Measurements from ENCODE around the gene GLT1D1.

The GLT1D1 gene

DNA sequence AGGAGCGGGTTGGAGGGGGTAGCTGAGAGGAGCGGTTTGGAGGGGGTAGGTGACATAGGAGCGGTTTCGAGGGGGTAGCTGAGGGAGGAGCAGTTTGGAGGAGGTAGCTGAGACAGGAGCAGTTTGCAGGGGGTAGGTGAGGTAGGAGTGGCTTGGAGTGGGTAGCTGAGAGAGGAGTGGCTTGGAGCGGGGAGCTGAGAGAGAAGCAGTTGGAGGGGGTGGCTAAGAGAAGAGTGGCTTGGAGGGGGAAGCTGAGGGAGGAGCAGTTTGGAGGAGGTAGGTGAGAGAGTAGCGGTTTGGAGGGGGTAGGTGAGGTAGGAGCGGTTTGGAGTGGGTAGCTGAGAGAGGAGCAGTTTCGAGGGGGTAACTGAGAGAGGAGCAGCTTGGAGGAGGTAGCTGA lies 152.1 kb downstream of the GLT1D1 start:
- Histone ChIP-seq H3K23ac (ENCODE audit: low read length) (no peak overlapping the region), H3K36me3 (ENCODE audit: control insufficient read depth in 1 of 2, insufficient read depth in 2 of 2, low read length in 2 of 2) (no peaks in the 10 kb centered on the region), H2AK5ac (ENCODE audit: low read length) (no peak overlapping the region), H2AFZ (ENCODE audit: insufficient read depth, low read length, poor library complexity) (no peak overlapping the region), H2BK12ac (ENCODE audit: low read length) (no peak overlapping the region), H4K8ac (ENCODE audit: low read depth, low read length) (no peak overlapping the region), H4K91ac (ENCODE audit: low read depth, low read length) (no peak overlapping the region), H4K12ac (ENCODE audit: low read depth, low read length) (no peak overlapping the region), H3K9me3 (ENCODE audit: insufficient read depth, low read depth, low read length) (peaks cover 4% of the 10 kb centered on the region), H3K27me3 (ENCODE audit: insufficient read depth, low read length) (no peaks in the 10 kb centered on the region), H3K4ac (ENCODE audit: low read depth, low read length) (no peak overlapping the region), H3K4me1 (ENCODE audit: control insufficient read depth in 1 of 2, insufficient read depth in 2 of 2, low read length in 2 of 2) (no peaks in the 10 kb centered on the region), H3K4me2 (ENCODE audit: low read length) (no peak overlapping the region), H3K9ac (ENCODE audit: low read length) (no peak overlapping the region), H2BK5ac (ENCODE audit: low read depth, low read length, poor library complexity) (no peak overlapping the region), H3K14ac (ENCODE audit: low read length) (no peak overlapping the region), H2BK120ac (ENCODE audit: insufficient read depth, low read length, poor library complexity) (no peak overlapping the region), H3K79me2 (ENCODE audit: control insufficient read depth, insufficient read depth, low read length, poor library complexity) (no peaks in the 10 kb centered on the region), H3K4me3 (ENCODE audit: low read depth, low read length) (peak overlapping the region; percentile 9), H3K79me1 (ENCODE audit: low read length) (no peaks in the 10 kb centered on the region), H3K18ac (ENCODE audit: low read length) (no peak overlapping the region), H3K27ac (ENCODE audit: low read depth, low read length) (no peak overlapping the region)
- DNase-seq: no peak
- WGBS (ENCODE audit: extremely low coverage, insufficient coverage, insufficient read length): no CpG with 5 or more reads among the region's 8 CpGs

DNA sequence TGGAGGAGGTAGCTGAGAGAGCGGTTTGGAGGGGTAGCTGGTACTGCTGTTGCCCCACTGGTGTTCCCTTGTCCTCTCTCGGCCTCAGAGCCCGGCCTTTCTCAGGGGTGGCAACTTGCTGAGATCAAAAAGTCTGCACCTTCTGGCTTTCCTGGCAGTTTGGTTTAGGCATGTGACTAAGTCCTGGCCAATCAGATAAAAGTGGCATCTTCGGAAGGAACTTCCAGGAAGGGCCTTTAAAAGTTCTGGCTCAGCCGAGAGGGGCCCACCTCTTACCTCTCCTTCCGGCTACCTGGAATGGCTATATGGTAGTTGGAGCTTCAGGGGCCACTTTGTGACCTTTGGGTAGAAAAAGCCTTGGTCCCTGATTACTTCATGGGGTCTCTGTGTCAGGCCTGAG lies 152.6 kb downstream of the GLT1D1 start:
- Histone ChIP-seq H3K4me3 (ENCODE audit: low read depth, low read length) (no peak overlapping the region), H2AK5ac (ENCODE audit: low read length) (no peak overlapping the region), H3K79me2 (ENCODE audit: control insufficient read depth, insufficient read depth, low read length, poor library complexity) (no peaks in the 10 kb centered on the region), H3K79me1 (ENCODE audit: low read length) (no peaks in the 10 kb centered on the region), H3K27me3 (ENCODE audit: insufficient read depth, low read length) (no peaks in the 10 kb centered on the region), H2BK5ac (ENCODE audit: low read depth, low read length, poor library complexity) (no peak overlapping the region), H2AFZ (ENCODE audit: insufficient read depth, low read length, poor library complexity) (no peak overlapping the region), H4K12ac (ENCODE audit: low read depth, low read length) (no peak overlapping the region), H2BK12ac (ENCODE audit: low read length) (no peak overlapping the region), H3K14ac (ENCODE audit: low read length) (no peak overlapping the region), H4K8ac (ENCODE audit: low read depth, low read length) (no peak overlapping the region), H3K9me3 (ENCODE audit: insufficient read depth, low read depth, low read length) (peaks cover 4% of the 10 kb centered on the region), H3K27ac (ENCODE audit: low read depth, low read length) (no peak overlapping the region), H3K4me1 (ENCODE audit: control insufficient read depth in 1 of 2, insufficient read depth in 2 of 2, low read length in 2 of 2) (no peaks in the 10 kb centered on the region), H4K91ac (ENCODE audit: low read depth, low read length) (no peak overlapping the region), H3K18ac (ENCODE audit: low read length) (no peak overlapping the region), H3K4ac (ENCODE audit: low read depth, low read length) (no peak overlapping the region), H3K4me2 (ENCODE audit: low read length) (no peak overlapping the region), H3K36me3 (ENCODE audit: control insufficient read depth in 1 of 2, insufficient read depth in 2 of 2, low read length in 2 of 2) (no peaks in the 10 kb centered on the region), H2BK120ac (ENCODE audit: insufficient read depth, low read length, poor library complexity) (no peak overlapping the region), H3K9ac (ENCODE audit: low read length) (no peak overlapping the region), H3K23ac (ENCODE audit: low read length) (no peak overlapping the region)
- no CpG with 5 or more reads among the region's 6 CpGs for WGBS (ENCODE audit: extremely low coverage, insufficient coverage, insufficient read length)
- no peak for DNase-seq

DNA sequence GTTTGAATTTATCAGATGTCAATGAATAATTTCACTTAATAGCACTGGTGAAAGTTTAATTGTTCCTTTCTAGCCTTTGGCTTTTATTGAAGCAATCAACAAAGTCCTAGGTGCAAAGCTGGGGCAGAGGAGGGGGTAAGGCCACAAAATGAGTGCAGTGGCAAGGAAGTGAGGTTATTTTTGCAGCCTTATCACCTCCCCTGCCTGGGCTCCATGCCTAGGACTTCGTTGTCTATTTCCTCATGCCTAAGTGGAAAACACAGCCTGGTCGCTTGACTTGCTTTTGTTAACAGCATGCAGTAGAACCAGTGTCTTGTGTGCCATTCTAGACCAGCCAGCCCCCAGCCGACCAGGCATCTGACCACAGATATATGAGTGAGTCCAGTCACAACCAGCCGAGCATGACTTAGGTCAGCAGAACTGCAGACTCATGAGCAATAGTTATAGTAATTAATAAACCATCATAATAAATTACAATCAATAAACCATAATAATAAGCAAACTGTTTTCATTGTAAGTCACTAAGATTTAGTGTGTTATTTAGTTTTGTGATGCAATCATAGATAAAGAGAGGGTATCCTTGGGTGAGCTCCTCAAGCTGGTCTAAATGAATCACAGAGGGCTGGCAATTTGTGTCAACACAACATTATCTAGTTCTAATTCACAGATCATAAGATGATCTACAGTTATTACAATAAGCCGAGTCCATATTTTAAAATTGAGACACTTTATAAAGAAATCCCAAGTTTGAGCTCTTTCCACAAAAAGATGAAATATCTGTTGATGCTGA lies 156.8 kb downstream of the GLT1D1 start:
- H3K23ac ChIP-seq (ENCODE audit: low read length): no peak overlapping the region
- no CpG with 5 or more reads among the region's 5 CpGs for WGBS (ENCODE audit: extremely low coverage, insufficient coverage, insufficient read length)
- peaks cover 4% of the 10 kb centered on the region for H3K9me3 ChIP-seq (ENCODE audit: insufficient read depth, low read depth, low read length)
- H3K79me1 ChIP-seq (ENCODE audit: low read length): no peaks in the 10 kb centered on the region
- H3K79me2 ChIP-seq (ENCODE audit: control insufficient read depth, insufficient read depth, low read length, poor library complexity): no peaks in the 10 kb centered on the region
- H3K14ac ChIP-seq (ENCODE audit: low read length): no peak overlapping the region
- H3K9ac ChIP-seq (ENCODE audit: low read length): no peak overlapping the region
- no peak overlapping the region for H4K12ac ChIP-seq (ENCODE audit: low read depth, low read length)
- H3K27ac ChIP-seq (ENCODE audit: low read depth, low read length): no peak overlapping the region
- H3K36me3 ChIP-seq (ENCODE audit: control insufficient read depth in 1 of 2, insufficient read depth in 2 of 2, low read length in 2 of 2): no peaks in the 10 kb centered on the region
- H3K18ac ChIP-seq (ENCODE audit: low read length): no peak overlapping the region
- H3K4ac ChIP-seq (ENCODE audit: low read depth, low read length): no peak overlapping the region
- H2BK5ac ChIP-seq (ENCODE audit: low read depth, low read length, poor library complexity): no peak overlapping the region
- no peak overlapping the region for H2BK12ac ChIP-seq (ENCODE audit: low read length)
- no peak overlapping the region for H2BK120ac ChIP-seq (ENCODE audit: insufficient read depth, low read length, poor library complexity)
- no peaks in the 10 kb centered on the region for H3K27me3 ChIP-seq (ENCODE audit: insufficient read depth, low read length)
- DNase-seq: no peak
- H3K4me2 ChIP-seq (ENCODE audit: low read length): no peak overlapping the region
- no peak overlapping the region for H2AFZ ChIP-seq (ENCODE audit: insufficient read depth, low read length, poor library complexity)
- no peak overlapping the region for H4K91ac ChIP-seq (ENCODE audit: low read depth, low read length)
- H3K4me1 ChIP-seq (ENCODE audit: control insufficient read depth in 1 of 2, insufficient read depth in 2 of 2, low read length in 2 of 2): no peaks in the 10 kb centered on the region
- H3K4me3 ChIP-seq (ENCODE audit: low read depth, low read length): no peak overlapping the region
- no peak overlapping the region for H4K8ac ChIP-seq (ENCODE audit: low read depth, low read length)
- H2AK5ac ChIP-seq (ENCODE audit: low read length): no peak overlapping the region

DNA sequence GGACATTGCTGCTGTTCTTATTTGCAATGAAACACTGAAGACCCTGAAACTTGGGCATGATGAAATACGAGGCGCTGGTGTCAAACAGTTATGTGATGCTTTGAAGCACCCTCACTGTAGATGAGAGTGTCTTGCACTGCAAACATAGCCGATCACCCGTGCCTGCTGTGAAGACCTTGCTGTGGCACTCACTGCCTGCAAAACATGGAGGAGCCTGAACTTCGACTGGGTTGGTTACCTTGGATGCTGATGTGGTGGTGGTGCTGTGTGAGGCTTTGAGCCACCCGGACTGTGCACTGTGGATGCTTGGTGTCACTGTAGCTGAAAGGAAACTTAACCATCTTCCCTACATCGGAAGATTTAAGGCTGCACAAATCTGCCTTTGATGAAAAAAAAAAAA lies 162.9 kb downstream of the GLT1D1 start:
- Histone ChIP-seq H3K4ac (ENCODE audit: low read depth, low read length) (no peak overlapping the region), H2BK120ac (ENCODE audit: insufficient read depth, low read length, poor library complexity) (no peak overlapping the region), H3K4me2 (ENCODE audit: low read length) (no peak overlapping the region), H2BK12ac (ENCODE audit: low read length) (no peak overlapping the region), H2BK5ac (ENCODE audit: low read depth, low read length, poor library complexity) (no peak overlapping the region), H3K23ac (ENCODE audit: low read length) (no peak overlapping the region), H4K8ac (ENCODE audit: low read depth, low read length) (no peak overlapping the region), H3K18ac (ENCODE audit: low read length) (no peak overlapping the region), H4K91ac (ENCODE audit: low read depth, low read length) (no peak overlapping the region), H3K9me3 (ENCODE audit: insufficient read depth, low read depth, low read length) (peaks cover 10% of the 10 kb centered on the region), H3K79me2 (ENCODE audit: control insufficient read depth, insufficient read depth, low read length, poor library complexity) (no peaks in the 10 kb centered on the region), H3K4me3 (ENCODE audit: low read depth, low read length) (peak overlapping the region; percentile 23), H2AK5ac (ENCODE audit: low read length) (no peak overlapping the region), H3K27ac (ENCODE audit: low read depth, low read length) (no peak overlapping the region), H2AFZ (ENCODE audit: insufficient read depth, low read length, poor library complexity) (no peak overlapping the region), H3K14ac (ENCODE audit: low read length) (no peak overlapping the region), H3K4me1 (ENCODE audit: control insufficient read depth in 1 of 2, insufficient read depth in 2 of 2, low read length in 2 of 2) (no peaks in the 10 kb centered on the region), H3K9ac (ENCODE audit: low read length) (no peak overlapping the region), H4K12ac (ENCODE audit: low read depth, low read length) (no peak overlapping the region), H3K36me3 (ENCODE audit: control insufficient read depth in 1 of 2, insufficient read depth in 2 of 2, low read length in 2 of 2) (no peaks in the 10 kb centered on the region), H3K27me3 (ENCODE audit: insufficient read depth, low read length) (no peaks in the 10 kb centered on the region), H3K79me1 (ENCODE audit: low read length) (no peaks in the 10 kb centered on the region)
- WGBS (ENCODE audit: extremely low coverage, insufficient coverage, insufficient read length): no CpG with 5 or more reads among the region's 7 CpGs
- no peak for DNase-seq

All from trophoblast cell (in vitro differentiated cells and primary cell).